ENCODE results near the gene TMUB1. TPM values are rescaled to one million over a fixed set of nuclear protein-coding genes. Genes with fewer than 3 reads are reported as not detected.

TMUB1 gene
- total and polyA plus RNA-seq, 8 donors: 12.7 to 86.8 (median 63.6) TPM

Other genes starting within 250 kb of the TMUB1 start
- 100 to 1,000 TPM in 1 of 5 donors, 1 to 10 TPM in 1, under 1 TPM in 1, not detected in 2; 0.72 to 105 (median 4.6) TPM for gene AOC1, start 231.0 kb downstream of the TMUB1 start, total RNA-seq
- gene AOC1, start 231.0 kb downstream of the TMUB1 start, polyA plus RNA-seq: 1 to 10 TPM in 1 of 3 donors, under 1 TPM in 2; 0.31 to 1.3 (median 0.46) TPM
- 10 to 100 TPM in 2 of 5 donors, 1 to 10 TPM in 3; 4.5 to 77.7 (median 8.8) TPM for gene KCNH2, start 105.2 kb downstream of the TMUB1 start, total RNA-seq
- 10 to 100 TPM in 1 of 3 donors, 1 to 10 TPM in 2; 4.0 to 13.4 (median 4.2) TPM for gene KCNH2, start 105.2 kb downstream of the TMUB1 start, polyA plus RNA-seq
- gene NOS3, start 92.5 kb downstream of the TMUB1 start, total RNA-seq: 10 to 100 TPM in 3 of 5 donors, 1 to 10 TPM in 2; 6.2 to 45.1 (median 27.7) TPM
- 1 to 10 TPM; 2.5 to 5.3 (median 4.4) TPM for gene NOS3, start 92.5 kb downstream of the TMUB1 start, polyA plus RNA-seq
- 10 to 100 TPM in 1 of 5 donors, under 1 TPM in 1, not detected in 3; 0.55 to 33.0 TPM for gene ATG9B, start 59.0 kb downstream of the TMUB1 start, total RNA-seq
- gene ATG9B, start 59.0 kb downstream of the TMUB1 start, polyA plus RNA-seq: 10 to 100 TPM in 1 of 3 donors, under 1 TPM in 1, not detected in 1; 0.31 to 17.1 TPM
- 10 to 100 TPM; 14.1 to 57.2 (median 33.9) TPM for gene ABCB8, start 55.0 kb downstream of the TMUB1 start, total RNA-seq
- 10 to 100 TPM in 1 of 3 donors, 1 to 10 TPM in 2; 9.5 to 19.1 (median 10.0) TPM for gene ABCB8, start 55.0 kb downstream of the TMUB1 start, polyA plus RNA-seq
- 10 to 100 TPM in 2 of 5 donors, under 1 TPM in 3; 0.29 to 25.9 (median 0.43) TPM for gene ASIC3, start 35.0 kb downstream of the TMUB1 start, total RNA-seq
- 1 to 10 TPM; 2.7 to 4.7 (median 3.7) TPM for gene ASIC3, start 35.0 kb downstream of the TMUB1 start, polyA plus RNA-seq
- gene CDK5, start 25.6 kb downstream of the TMUB1 start, total RNA-seq: 10 to 100 TPM in 2 of 5 donors, 1 to 10 TPM in 1, under 1 TPM in 1, not detected in 1; 0.87 to 46.1 (median 11.0) TPM
- 10 to 100 TPM in 2 of 3 donors, 1 to 10 TPM in 1; 8.3 to 13.3 (median 11.8) TPM for gene CDK5, start 25.6 kb downstream of the TMUB1 start, polyA plus RNA-seq
- gene SLC4A2, start 23.9 kb downstream of the TMUB1 start, total RNA-seq: 100 to 1,000 TPM in 4 of 5 donors, 10 to 100 TPM in 1; 65.9 to 296 (median 128) TPM
- gene SLC4A2, start 23.9 kb downstream of the TMUB1 start, polyA plus RNA-seq: 100 to 1,000 TPM; 121 to 157 (median 124) TPM
- 100 to 1,000 TPM in 3 of 5 donors, 10 to 100 TPM in 2; 40.0 to 415 (median 116) TPM for gene FASTK, start 2.7 kb downstream of the TMUB1 start, total RNA-seq
- gene FASTK, start 2.7 kb downstream of the TMUB1 start, polyA plus RNA-seq: 100 to 1,000 TPM in 2 of 3 donors, 10 to 100 TPM in 1; 70.3 to 149 (median 129) TPM
- gene AGAP3, start 3.0 kb upstream of the TMUB1 start, total RNA-seq: 100 to 1,000 TPM in 2 of 5 donors, 10 to 100 TPM in 3; 32.5 to 342 (median 83.9) TPM
- gene AGAP3, start 3.0 kb upstream of the TMUB1 start, polyA plus RNA-seq: 10 to 100 TPM; 36.0 to 60.8 (median 45.8) TPM
- gene GBX1, start 84.2 kb upstream of the TMUB1 start, total RNA-seq: not detected
- gene GBX1, start 84.2 kb upstream of the TMUB1 start, polyA plus RNA-seq: not detected
- gene ASB10, start 103.8 kb upstream of the TMUB1 start, total RNA-seq: not detected
- under 1 TPM in 1 of 3 donors, not detected in 2; 0.05 TPM for gene ASB10, start 103.8 kb upstream of the TMUB1 start, polyA plus RNA-seq
- gene H2BK1, start 127.0 kb upstream of the TMUB1 start, total RNA-seq: not detected
- gene H2BK1, start 127.0 kb upstream of the TMUB1 start, polyA plus RNA-seq: not detected
- gene ABCF2, start 143.7 kb upstream of the TMUB1 start, total RNA-seq: 10 to 100 TPM in 3 of 5 donors, 1 to 10 TPM in 2; 5.2 to 28.0 (median 13.4) TPM
- 10 to 100 TPM; 14.3 to 16.3 (median 16.1) TPM for gene ABCF2, start 143.7 kb upstream of the TMUB1 start, polyA plus RNA-seq
- gene CHPF2, start 149.0 kb upstream of the TMUB1 start, total RNA-seq: 100 to 1,000 TPM in 1 of 5 donors, 10 to 100 TPM in 4; 12.8 to 100 (median 66.9) TPM
- 10 to 100 TPM in 2 of 3 donors, 1 to 10 TPM in 1; 5.8 to 15.5 (median 13.8) TPM for gene CHPF2, start 149.0 kb upstream of the TMUB1 start, polyA plus RNA-seq
- 100 to 1,000 TPM in 1 of 5 donors, 10 to 100 TPM in 4; 11.6 to 105 (median 22.5) TPM for gene SMARCD3, start 165.2 kb upstream of the TMUB1 start, total RNA-seq
- 10 to 100 TPM; 27.4 to 43.5 (median 38.6) TPM for gene SMARCD3, start 165.2 kb upstream of the TMUB1 start, polyA plus RNA-seq